Measurements from ENCODE around the gene PTK7. TPM values are rescaled to one million over a fixed set of nuclear protein-coding genes. Genes with fewer than 3 reads are reported as not detected.

PTK7 gene
- total and polyA plus RNA-seq, 2 donors (not counting 3 experiments of a cell fraction or from before 2014, with no cell fraction given), result 41.9 to 65.6 TPM

DNA sequence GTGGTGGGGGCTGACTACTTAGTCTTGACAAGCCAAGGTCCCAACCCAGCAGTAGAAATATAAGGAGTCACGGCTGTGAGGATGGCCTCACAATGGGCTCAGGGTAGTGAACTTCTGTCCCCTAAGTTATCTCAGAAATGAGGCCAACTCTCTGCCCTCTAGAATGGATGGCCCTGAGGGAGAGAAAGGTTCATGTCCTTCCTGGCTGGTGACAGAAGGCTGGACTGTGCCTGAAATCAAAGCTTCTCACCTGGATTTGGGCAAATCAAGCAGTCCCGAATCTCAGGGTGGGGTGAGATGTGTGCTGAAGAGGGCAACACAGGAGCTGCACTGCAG lies 42.0 kb upstream of the PTK7 start:
- Histone ChIP-seq H3K9me1 (replicated peaks; ENCODE audit: control insufficient read depth, extremely low read depth, insufficient read depth, low read length) (no peaks in the 10 kb centered on the region), H3K79me2 (ENCODE audit: control insufficient read depth, insufficient read depth, low read length) (no peaks in the 10 kb centered on the region)

DNA sequence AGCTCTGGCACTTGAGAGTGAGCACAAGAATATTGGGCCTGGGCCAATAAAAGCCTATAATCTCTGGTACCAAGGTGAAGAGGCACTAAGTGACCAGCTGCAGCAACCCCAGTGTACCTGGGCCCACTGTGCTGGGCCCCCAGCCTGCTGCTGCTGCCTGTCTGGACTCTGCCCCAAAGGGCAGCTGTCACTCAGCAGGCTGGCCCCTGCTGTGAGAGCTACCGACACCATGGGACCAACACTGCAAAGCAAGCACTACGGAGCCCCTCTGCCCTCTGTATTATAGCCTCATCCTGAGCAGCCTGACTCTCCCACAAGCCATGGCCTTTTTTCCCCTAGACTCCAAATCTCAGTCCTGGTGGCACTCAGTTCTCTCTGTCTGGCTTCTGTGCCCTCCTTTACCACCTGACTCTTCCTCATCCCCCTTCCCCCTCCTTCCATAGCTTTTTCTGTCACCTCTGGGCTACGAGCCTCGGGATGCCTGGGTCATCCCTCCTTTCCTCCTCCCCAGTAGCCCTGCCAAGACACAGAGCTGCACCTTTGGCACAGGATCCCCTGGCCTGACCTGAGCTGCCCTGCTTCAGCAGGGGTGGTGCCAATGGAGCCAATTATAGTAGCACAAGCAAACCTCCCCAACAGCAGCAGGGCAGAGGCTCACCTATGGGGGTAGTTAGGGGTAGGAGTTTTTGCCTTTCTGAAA lies 40.5 kb upstream of the PTK7 start:
- H2AFZ ChIP-seq (ENCODE audit: low read depth, low read length), result no peak overlapping the region
- no peak overlapping the region for H3K9ac ChIP-seq (replicated peaks; ENCODE audit: extremely low read depth, insufficient read depth, low read length)
- no peaks in the 10 kb centered on the region for H3K9me1 ChIP-seq (replicated peaks; ENCODE audit: control insufficient read depth, extremely low read depth, insufficient read depth, low read length)
- dilution Hi-C loops (cut with MboI; ENCODE audit: extremely low pct_ligation_motif_present, low sequenced_read_pairs), result no loop called here
- TF ChIP-seq MYC (IDR thresholded peaks at IDR 0.05; ENCODE audit: low read depth, low read length) (no peak), GATA2 (IDR thresholded peaks at IDR 0.05; ENCODE audit: insufficient read depth, insufficient read length, low read depth, low read length) (no peak), JUN (IDR thresholded peaks at IDR 0.05; ENCODE audit: borderline replicate concordance, insufficient read depth, insufficient read length, low read depth) (no peak), MAX (IDR thresholded peaks at IDR 0.05; ENCODE audit: insufficient read depth, insufficient read length) (no peak), POLR2A (IDR thresholded peaks at IDR 0.05; ENCODE audit: low read depth, low read length) (no peak), EZH2 (IDR thresholded peaks at IDR 0.05; ENCODE audit: borderline replicate concordance, low read depth, low read length, severe bottlenecking) (no peak), POLR2AphosphoS5 (IDR thresholded peaks at IDR 0.05; ENCODE audit: insufficient read depth, low read depth, low read length) (no peak)
- TF ChIP-seq, protein P1, sequence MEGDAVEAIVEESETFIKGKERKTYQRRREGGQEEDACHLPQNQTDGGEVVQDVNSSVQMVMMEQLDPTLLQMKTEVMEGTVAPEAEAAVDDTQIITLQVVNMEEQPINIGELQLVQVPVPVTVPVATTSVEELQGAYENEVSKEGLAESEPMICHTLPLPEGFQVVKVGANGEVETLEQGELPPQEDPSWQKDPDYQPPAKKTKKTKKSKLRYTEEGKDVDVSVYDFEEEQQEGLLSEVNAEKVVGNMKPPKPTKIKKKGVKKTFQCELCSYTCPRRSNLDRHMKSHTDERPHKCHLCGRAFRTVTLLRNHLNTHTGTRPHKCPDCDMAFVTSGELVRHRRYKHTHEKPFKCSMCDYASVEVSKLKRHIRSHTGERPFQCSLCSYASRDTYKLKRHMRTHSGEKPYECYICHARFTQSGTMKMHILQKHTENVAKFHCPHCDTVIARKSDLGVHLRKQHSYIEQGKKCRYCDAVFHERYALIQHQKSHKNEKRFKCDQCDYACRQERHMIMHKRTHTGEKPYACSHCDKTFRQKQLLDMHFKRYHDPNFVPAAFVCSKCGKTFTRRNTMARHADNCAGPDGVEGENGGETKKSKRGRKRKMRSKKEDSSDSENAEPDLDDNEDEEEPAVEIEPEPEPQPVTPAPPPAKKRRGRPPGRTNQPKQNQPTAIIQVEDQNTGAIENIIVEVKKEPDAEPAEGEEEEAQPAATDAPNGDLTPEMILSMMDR (IDR thresholded peaks at IDR 0.05; ENCODE audit: extremely low read depth in 1 of 2, insufficient read depth in 1 of 2, low read depth in 1 of 2, low read length in 2 of 2), result no peak
- intact Hi-C loops (cut with micrococcal nuclease), result no loop called here
- H3K27me3 ChIP-seq (ENCODE audit: control insufficient read depth in 2 of 2, insufficient read depth in 2 of 2, low read length in 2 of 2), result no peaks in the 10 kb centered on the region
- H3K27ac ChIP-seq (ENCODE audit: insufficient read depth, low read depth, low read length), result no peak overlapping the region
- no TSS peak for BruUV-seq (replicated peaks)
- H3K4me2 ChIP-seq (ENCODE audit: insufficient read depth, low read length), result no peak overlapping the region
- ChIA-PET POLR2A (no interaction called here), CTCF (interaction anchor here (1.1 to 2.9 kb wide), 2 partner anchors 16 to 108 kb away, joined by 3 to 8 read pairs; no protein-coding TSS in a partner anchor)
- peaks cover 5 to 40% of the 10 kb centered on the region in 2 experiments for H3K36me3 ChIP-seq (ENCODE audit: control insufficient read depth in 2 of 2, extremely low read depth in 1 of 2, insufficient read depth in 2 of 2, low read length in 2 of 2)
- DNase-seq (ENCODE audit: low read depth, low spot score), result no peak
- FAIRE-seq, result no peak
- no peaks in the 10 kb centered on the region for H3K4me1 ChIP-seq (ENCODE audit: control insufficient read depth, extremely low read depth, insufficient read depth, low read length)
- H3K4me3 ChIP-seq (replicated peaks in 1 of 3; ENCODE audit: insufficient read depth in 1 of 3, low read depth in 1 of 3, low read length in 3 of 3), result no peak overlapping the region
- no peaks in the 10 kb centered on the region for H3K79me2 ChIP-seq (ENCODE audit: control insufficient read depth, insufficient read depth, low read length)
- no peaks in the 10 kb centered on the region for H4K20me1 ChIP-seq (replicated peaks; ENCODE audit: control insufficient read depth, extremely low read depth, insufficient read depth, low read length)
- H3K9me3 ChIP-seq (replicated peaks; ENCODE audit: control insufficient read depth, insufficient read depth, low read length), result no peaks in the 10 kb centered on the region

More for the DNA sequence above, 42.0 kb upstream of the PTK7 start:
- no peak overlapping the region for H2AFZ ChIP-seq (ENCODE audit: low read depth, low read length)
- no peaks in the 10 kb centered on the region for H3K4me1 ChIP-seq (ENCODE audit: control insufficient read depth, extremely low read depth, insufficient read depth, low read length)
- H4K20me1 ChIP-seq (replicated peaks; ENCODE audit: control insufficient read depth, extremely low read depth, insufficient read depth, low read length), result no peaks in the 10 kb centered on the region
- no peaks in the 10 kb centered on the region for H3K27me3 ChIP-seq (ENCODE audit: control insufficient read depth in 2 of 2, insufficient read depth in 2 of 2, low read length in 2 of 2)
- no peak overlapping the region for H3K4me3 ChIP-seq (replicated peaks in 1 of 3; ENCODE audit: insufficient read depth in 1 of 3, low read depth in 1 of 3, low read length in 3 of 3)
- no peak for TF ChIP-seq GATA2 (IDR thresholded peaks at IDR 0.05; ENCODE audit: insufficient read depth, insufficient read length, low read depth, low read length)
- TF ChIP-seq FOS (IDR thresholded peaks at IDR 0.05; ENCODE audit: borderline replicate concordance, insufficient read depth, low read length), result no peak
- TF ChIP-seq, protein P1 (IDR thresholded peaks at IDR 0.05; ENCODE audit: extremely low read depth in 1 of 2, insufficient read depth in 1 of 2, low read depth in 1 of 2, low read length in 2 of 2), result no peak
- no peak for TF ChIP-seq POLR2AphosphoS5 (IDR thresholded peaks at IDR 0.05; ENCODE audit: insufficient read depth, low read depth, low read length)
- DNase-seq (ENCODE audit: low read depth, low spot score) (no peak), FAIRE-seq (no peak)
- dilution Hi-C loops (cut with MboI; ENCODE audit: extremely low pct_ligation_motif_present, low sequenced_read_pairs) (no loop called here), intact Hi-C loops (cut with micrococcal nuclease) (no loop called here)
- BruUV-seq (replicated peaks), result no TSS peak
- no peaks in the 10 kb centered on the region for H3K9me3 ChIP-seq (replicated peaks; ENCODE audit: control insufficient read depth, insufficient read depth, low read length)
- ChIA-PET POLR2A (no interaction called here), CTCF (interaction anchor here (2.9 kb wide), 1 partner anchor 110 kb away, joined by 8 read pairs; no protein-coding TSS in a partner anchor)
- peaks cover 6 to 38% of the 10 kb centered on the region in 2 experiments for H3K36me3 ChIP-seq (ENCODE audit: control insufficient read depth in 2 of 2, extremely low read depth in 1 of 2, insufficient read depth in 2 of 2, low read length in 2 of 2)
- no peak overlapping the region for H3K27ac ChIP-seq (ENCODE audit: insufficient read depth, low read depth, low read length)
- no peak overlapping the region for H3K4me2 ChIP-seq (ENCODE audit: insufficient read depth, low read length)
- H3K9ac ChIP-seq (replicated peaks; ENCODE audit: extremely low read depth, insufficient read depth, low read length), result no peak overlapping the region
